ENCODE results near the gene ANKRD30B.
"Not testable (repeated sequence)": the region's sequence is repeated elsewhere in the genome, so short reads cannot be mapped to it uniquely, and the experiment has no call there.

Gene ANKRD30B

DNA sequence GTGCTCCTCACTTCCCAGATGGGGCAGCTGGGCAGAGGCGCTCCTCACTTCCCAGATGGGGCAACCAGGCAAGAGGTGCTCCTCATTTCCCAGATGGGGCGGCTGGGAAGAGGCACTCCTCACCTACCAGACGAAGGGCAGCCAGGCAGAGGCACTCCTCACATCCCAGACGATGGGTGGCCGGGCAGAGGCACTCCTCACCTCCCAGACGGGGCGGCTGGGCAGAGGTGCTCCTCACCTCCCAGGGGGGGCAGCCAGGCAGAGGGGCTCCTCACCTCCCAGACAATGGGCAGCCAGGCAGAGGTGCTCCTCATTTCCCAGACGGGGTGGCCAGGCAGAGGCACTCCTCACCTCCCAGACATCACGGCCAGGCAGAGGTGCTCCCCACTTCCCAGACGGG is 110.5 kb downstream of the ANKRD30B start:
- DNase-seq: not testable (repeated sequence)

DNA sequence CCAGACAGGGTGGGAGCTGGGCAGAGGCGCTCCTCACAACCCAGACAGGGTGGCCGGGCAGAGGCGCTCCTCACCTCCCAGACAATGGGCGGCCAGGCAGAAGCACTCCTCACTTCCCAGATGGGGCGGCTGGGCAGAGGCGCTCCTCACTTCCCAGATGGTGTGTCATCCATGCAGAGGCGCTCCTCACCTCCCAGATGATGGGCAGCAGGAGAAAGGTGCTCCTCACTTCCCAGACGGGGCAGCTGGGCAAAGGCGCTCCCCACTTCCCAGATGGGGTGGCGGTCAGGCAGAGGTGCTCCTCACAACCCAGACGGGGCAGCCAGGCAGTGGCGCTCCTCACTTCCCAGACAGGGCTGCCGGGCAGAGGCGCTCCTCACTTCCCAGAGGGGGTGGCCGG is 112.0 kb downstream of the ANKRD30B start:
- DNase-seq: not testable (repeated sequence)

DNA sequence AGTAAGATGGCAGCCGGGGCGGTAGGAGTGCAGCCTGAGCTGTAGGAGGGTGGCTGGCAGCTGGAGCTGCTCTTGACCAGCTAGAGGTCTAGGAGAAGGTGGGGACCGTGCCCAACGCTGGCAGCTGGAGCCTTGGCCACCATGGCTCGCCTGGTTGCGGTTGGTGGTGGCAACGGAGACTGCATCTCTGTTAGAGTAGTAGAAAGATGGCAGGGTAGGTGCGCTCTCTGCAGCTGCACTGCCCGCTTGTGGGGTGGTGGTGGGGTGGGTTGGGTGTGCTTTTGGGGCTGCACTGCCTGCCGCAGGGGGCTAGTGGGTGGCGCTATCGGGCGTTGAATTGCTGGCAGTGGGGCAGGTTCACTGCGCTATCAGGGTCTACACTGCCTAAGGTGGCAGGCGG is 118.5 kb downstream of the ANKRD30B start:
- not testable (repeated sequence) for DNase-seq

DNA sequence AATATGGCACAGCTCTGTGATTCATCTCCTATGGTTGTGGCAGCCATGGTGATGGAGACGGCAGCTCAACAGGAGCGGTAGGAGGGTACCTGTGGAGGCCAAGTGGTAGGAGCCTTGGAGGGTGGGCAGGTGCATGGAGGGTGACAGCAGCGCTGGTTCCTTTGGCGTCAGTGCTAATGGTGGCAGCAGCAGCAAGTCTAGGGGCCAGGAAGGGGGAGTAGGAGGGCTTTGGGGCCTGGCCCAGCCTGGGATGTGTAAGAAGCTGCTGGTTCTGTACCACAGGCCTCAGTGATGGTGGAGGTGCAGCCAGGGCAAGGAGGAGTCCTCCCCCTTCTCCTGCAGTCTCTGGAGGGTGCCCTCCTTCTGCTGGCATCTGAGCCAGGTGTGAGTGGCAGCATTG is 120.0 kb downstream of the ANKRD30B start:
- DNase-seq: not testable (repeated sequence)

DNA sequence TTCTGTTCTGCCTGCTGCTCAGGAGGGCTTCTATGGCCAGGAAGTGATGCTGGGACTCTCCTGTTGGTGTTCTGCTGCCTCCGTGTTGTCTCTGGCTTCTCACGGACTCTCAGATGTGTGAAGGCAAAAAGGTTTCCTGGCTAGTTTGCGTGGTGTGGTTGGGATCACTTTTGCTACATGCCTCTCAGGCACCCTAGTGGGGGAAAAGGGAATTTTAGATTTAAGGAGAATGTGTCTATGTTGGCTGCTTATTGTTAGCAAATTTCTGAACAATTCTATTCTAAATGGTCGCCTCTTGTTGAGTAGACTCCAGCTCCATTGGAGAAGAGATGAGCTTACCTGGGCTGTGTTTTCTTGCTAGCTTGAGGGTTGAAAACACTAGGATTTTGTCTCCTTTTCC is 120.9 kb downstream of the ANKRD30B start:
- not testable (repeated sequence) for DNase-seq

DNA sequence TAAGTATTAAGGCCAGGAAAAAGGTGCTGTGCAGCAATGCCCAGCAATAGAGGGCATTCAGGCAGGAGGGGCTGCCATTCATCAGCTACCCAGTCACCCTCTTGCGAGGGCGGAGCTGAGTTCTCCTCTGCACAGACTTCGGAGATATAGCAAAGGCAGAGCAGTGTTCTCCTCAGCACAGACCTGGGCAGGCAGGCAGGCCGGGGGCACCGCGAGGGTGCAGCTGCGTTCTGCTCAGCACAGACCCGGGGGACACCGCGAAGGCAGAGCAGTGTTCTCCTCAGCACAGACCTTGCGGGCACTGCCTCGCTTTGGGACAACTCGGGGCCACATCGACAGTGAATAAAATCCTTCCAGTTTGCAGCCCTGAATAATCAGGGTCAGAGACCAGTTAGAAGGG is 130.9 kb downstream of the ANKRD30B start:
- not testable (repeated sequence) for DNase-seq

DNA sequence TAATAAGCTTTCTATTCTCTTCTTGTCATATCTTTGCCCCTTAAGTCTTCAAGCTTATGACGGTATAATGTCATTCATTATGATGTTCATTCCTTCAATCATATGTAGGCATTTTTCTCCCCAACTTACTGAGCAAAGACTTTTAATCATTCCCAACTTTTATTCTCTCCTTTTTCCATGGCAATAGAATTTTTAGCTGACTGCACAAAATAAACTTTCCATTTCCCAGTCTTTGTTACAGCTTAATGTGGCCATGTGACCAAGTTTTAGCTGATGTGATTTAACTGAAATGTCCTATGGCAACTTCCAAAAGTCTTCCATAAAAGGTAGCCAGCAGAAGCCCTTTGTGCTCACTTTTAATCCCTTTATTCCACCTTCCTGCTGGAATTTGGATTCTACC is 152.5 kb downstream of the ANKRD30B start:
- DNase-seq: no peak

Data from activated CD8-positive, alpha-beta memory T cell treated with anti-CD3 and anti-CD28 coated beads, Interleukin-2, amount 50 U/mL, for 4 hours (primary cell).